GM19099 (cell line): Measurements from ENCODE around the gene PHIP.

Experiments used
- POLR2A ChIP-seq: IDR thresholded peaks from 3 replicates; pipeline ENCODE4 v1.6.1; 2011; ENCODE audit warnings: low read depth; ENCODE audit not compliant: insufficient read length; ENCODE audit errors: extremely low read depth

Gene PHIP

GRCh38 chr6:79076160-79076559, 1.9 kb downstream of the PHIP start:
- no peak for TF ChIP-seq POLR2A

GRCh38 chr6:79073888-79074287, 4.2 kb downstream of the PHIP start:
- TF ChIP-seq POLR2A = no peak

DNA sequence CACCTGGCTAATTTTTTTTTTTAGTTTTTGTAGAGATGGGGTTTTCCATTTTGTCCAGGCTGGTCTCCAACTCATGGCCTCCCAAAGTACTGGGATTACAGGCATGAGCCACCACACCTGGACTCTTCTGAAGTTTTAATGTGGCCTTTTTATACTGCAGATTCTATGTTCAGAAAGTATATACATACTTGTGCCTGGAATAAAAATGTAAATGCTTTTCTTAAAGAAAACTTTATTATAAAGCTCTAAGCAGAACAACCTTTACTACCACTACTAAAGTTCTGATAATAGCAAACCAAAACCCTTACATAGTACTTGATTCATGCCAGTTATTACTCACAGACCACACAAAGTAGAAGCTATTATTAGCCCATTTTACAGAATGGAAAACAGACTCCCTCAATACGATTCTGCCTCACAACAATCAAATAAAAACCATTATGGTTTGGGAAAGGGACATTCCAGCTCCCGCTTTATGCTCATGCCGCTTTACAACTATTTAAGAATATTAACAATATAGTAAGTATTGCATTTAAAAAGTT, 5.3 kb downstream of the PHIP start:
- TF ChIP-seq POLR2A = no peak

DNA sequence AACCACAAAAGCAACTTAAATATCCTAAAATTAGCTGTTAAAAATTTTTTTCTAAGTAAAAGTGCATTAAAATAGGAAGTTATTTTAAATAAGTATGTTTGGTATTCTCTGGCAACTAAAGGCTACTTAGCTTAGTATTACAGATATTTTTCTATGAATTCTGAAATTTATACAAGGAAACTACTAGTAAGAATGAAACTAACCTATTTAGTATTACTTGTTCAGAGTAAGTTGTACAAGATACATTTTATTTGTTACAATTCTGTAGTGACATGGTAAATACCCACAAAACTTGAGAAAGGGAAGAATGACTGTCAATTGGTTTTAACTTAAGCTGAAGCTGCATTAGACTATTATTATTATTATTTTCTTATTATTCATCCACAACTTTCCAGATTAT, 6.5 kb downstream of the PHIP start:
- no peak for TF ChIP-seq POLR2A

GRCh38 chr6:79070206-79070825, 7.7 kb downstream of the PHIP start:
- TF ChIP-seq POLR2A = no peak

GRCh38 chr6:79066828-79067227, 11.2 kb downstream of the PHIP start:
- TF ChIP-seq POLR2A = no peak

- no peak for TF ChIP-seq POLR2A
These were observed 11.7 kb downstream of the PHIP start for GRCh38 chr6:79066330-79066729.

DNA sequence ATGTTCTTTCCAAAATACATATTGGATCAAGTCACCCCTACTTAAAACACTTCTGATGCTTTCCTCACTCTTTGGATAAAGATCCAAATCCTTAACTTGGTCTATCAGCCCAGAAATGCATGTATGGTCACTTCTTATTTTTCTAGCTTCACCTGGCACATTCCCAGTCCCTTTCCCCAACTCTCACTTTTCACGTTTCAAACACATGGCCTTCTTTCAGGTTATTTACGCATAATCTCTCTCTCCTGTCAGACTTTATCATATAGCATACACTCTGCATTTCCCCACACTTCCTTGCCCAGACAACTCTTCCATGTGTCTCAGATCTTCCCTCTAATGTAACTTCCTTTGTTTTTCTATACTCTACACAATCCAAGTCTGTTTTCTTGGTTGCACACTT, 12.8 kb downstream of the PHIP start:
- TF ChIP-seq POLR2A = no peak

DNA sequence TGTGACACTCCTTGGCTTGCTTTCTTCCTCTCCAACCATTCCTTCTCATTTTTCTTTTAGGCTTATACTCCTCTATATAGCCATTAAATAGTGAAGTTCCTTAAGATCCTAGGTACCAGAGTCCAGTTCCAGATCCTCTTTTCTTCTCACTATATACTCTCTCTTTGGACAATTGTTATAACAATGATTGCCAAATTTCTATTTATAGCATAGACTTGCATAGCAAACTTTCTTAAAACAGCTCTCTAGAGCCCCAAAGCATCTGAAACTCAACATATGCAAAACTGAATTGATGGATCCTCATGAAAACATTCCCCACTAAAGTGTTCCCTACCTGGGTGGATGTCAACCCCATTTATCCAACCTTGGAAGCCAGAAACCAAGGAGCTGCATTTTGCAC, 13.4 kb downstream of the PHIP start:
- TF ChIP-seq POLR2A = no peak

GRCh38 chr6:79062708-79063107, 15.3 kb downstream of the PHIP start:
- TF ChIP-seq POLR2A = no peak

DNA sequence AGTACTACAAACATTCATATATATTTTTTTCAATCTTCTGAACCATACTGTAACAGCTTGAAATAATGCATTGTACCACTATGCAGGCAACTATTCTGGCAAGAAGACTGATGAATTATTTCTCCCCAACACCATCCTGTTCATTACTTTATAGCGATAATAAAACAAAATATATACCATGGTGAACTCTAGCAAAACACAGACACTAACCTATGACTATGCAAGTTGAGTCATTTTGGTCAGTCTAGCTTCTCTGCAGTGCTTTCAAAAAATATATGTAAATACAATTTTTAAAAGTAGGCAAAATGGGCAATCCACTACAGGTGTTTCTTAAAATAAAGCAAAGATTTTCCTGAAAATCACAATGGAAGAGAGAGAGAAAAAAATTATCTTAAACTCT, 20.3 kb downstream of the PHIP start:
- no peak for TF ChIP-seq POLR2A

- TF ChIP-seq POLR2A = no peak
These were observed 21.8 kb downstream of the PHIP start for GRCh38 chr6:79056226-79056625.

DNA sequence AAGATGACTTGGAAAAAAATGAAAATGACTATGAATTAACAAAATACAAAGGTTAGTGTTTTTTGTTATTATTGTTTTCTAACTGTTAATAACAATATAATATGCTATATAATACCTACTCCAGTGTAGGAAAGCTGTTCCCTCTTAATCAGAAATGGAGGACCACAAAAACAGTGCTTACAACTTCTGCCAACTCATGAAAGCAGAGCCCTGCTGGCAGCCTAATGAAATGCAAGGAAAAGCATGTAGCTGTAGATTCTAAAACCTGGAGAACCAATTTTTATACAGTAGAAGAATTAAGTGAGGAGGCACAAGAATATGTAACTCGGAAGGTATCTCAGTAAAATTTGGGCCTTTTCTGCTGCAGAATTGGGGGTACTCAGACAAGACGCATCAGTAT, 29.4 kb downstream of the PHIP start:
- TF ChIP-seq POLR2A = no peak

DNA sequence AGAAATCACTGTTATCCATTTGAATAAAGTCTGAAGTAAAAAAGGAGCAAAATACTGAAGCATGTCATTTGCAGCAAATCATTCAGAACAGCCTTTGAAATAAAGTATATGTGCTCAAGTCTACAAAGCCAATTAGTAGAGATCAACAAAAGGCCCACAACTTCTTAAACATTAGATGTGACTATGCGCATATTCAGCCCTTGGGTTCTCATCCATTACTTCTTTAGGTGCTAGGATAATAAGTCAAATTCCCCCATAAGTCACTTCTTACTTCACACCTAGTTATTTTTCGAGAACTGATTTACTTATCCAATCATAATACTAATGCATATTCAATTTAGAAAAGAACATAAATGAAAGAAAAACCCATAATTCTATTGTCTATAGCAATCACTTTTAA, 31.0 kb downstream of the PHIP start:
- TF ChIP-seq POLR2A = no peak

DNA sequence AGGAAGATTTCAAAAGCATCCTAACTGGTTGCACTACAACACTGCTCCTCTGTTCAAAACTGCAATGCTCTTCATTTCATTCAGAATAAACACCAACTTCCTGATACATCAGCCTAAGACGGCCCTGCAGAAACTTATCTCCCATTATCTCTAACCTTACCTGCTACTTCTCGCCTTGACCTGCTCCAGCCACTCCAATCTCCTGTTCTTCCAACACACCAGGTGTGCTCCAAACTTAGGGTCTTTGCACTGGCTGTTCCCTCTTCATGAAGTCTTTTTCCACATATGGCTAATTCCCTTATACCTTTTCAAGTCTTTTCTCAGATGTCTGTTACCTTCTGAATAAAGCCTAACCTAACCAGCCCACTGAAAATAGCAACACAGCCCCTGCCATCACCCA, 32.1 kb downstream of the PHIP start:
- no peak for TF ChIP-seq POLR2A

DNA sequence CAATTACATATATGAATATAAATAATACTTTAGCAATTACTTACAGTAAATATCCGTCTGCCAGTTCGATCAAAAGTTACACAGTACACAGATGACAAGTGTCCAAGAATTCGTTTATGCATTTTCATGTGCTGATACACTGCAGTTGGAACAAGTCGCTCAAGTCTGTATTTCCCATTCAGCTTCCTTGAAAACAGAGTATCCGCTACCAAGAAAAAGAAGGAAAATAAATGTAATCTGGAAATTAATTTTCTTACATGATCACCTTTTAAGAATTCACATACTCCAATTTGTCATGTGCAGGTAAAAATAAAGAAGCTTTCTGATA, 35.3 kb downstream of the PHIP start:
- no peak for TF ChIP-seq POLR2A
